GM12878 (cell line): Measurements from ENCODE around the gene ARHGAP22. TPM values are rescaled to one million over a fixed set of nuclear protein-coding genes. Genes with fewer than 3 reads are reported as not detected.

ENCODE experiments used
- ATAC-seq: fragments of 200-7000 bp; cut with Tn5 transposase; 3 replicates; pipeline ENCODE4 v1.9.1; 2020; ENCODE audit warnings: mild to moderate bottlenecking, moderate library complexity
- BruUV-seq: library from RNA; stranded (reverse); fragments of 400-500 nt; replicated peaks from 2 replicates; lab custom pipeline; 2021; lab: Mats Ljungman, UMichigan
- CTCF ChIA-PET: fragments of 300-600 bp; sonication (Branson Sonifier 250); formaldehyde crosslinking; extraction: SDS; loops from one replicate; lab custom pipeline; 2021; ENCODE audit warnings: inconsistent platforms; lab: Yijun Ruan, JAX
- POLR2A ChIA-PET: fragments of 350-600 bp; formaldehyde crosslinking; extraction: SDS; loops from one replicate; lab custom pipeline; 2021; ENCODE audit warnings: inconsistent platforms; lab: Charles Lee
- RAD21 ChIA-PET: fragments of 300-600 bp; sonication (Branson Sonifier 250); formaldehyde crosslinking; loops from one replicate; lab custom pipeline; 2023; ENCODE audit warnings: antibody characterized with exemption; ENCODE audit not compliant: unreplicated experiment; lab: Charles Lee
- SMC1A ChIA-PET: fragments of 300-600 bp; sonication (Branson Sonifier 250); formaldehyde crosslinking; loops from one replicate; lab custom pipeline; 2023; ENCODE audit not compliant: unreplicated experiment, uncharacterized antibody; lab: Charles Lee
- DNase-seq: peaks from one replicate; pipeline ENCODE4 v3.0.0-alpha.2; 2011; ENCODE audit warnings: low read depth, low spot score
- FAIRE-seq: peaks from 3 replicates; lab custom pipeline; 2011; peaks lifted over from hg19 to GRCh38; lab: Jason Lieb, UNC
- H2AFZ ChIP-seq: 2 replicates; pipeline ENCODE4 v1.6.0; 2011; ENCODE audit warnings: low read depth, low read length, control low read depth; ENCODE audit not compliant: control insufficient read depth
- H3K27ac ChIP-seq: 2 replicates; pipeline ENCODE4 v1.5.1; 2011; ENCODE audit warnings: control low read depth; ENCODE audit not compliant: control insufficient read depth, insufficient read depth
- H3K27me3 ChIP-seq, 2 experiments: replicated peaks in 1 of 2; 2 replicates each; pipeline versions ENCODE4 v1.6.0 to v1.6.1; 2011; ENCODE audit warnings: low read length in 1 of 2; ENCODE audit not compliant: control insufficient read depth in 2 of 2, insufficient read depth in 2 of 2
- H3K36me3 ChIP-seq, 2 experiments: 2 replicates each; pipeline ENCODE4 v1.5.1; 2011; ENCODE audit warnings: low read length in 1 of 2; ENCODE audit not compliant: control insufficient read depth in 2 of 2, insufficient read depth in 2 of 2
- H3K4me1 ChIP-seq: 2 replicates; pipeline ENCODE4 v1.6.1; 2011; ENCODE audit warnings: mild to moderate bottlenecking, low read length, moderate library complexity, mixed read lengths; ENCODE audit not compliant: control insufficient read depth, insufficient read depth
- H3K4me2 ChIP-seq: 2 replicates; pipeline ENCODE4 v1.6.0; 2011; ENCODE audit warnings: control low read depth; ENCODE audit not compliant: control insufficient read depth, insufficient read depth
- H3K4me3 ChIP-seq: fragments of 200-600 bp; sonication (generic); 2 replicates; pipeline ENCODE4 v1.5.1; 2016
- H3K79me2 ChIP-seq: 2 replicates; pipeline ENCODE4 v1.6.0; 2011; ENCODE audit warnings: low read length; ENCODE audit not compliant: control insufficient read depth, insufficient read depth
- H3K9ac ChIP-seq: 2 replicates; pipeline ENCODE4 v1.8.0; 2011; ENCODE audit warnings: low read length, control low read depth, mixed read lengths; ENCODE audit not compliant: control insufficient read depth, insufficient read depth
- H3K9me3 ChIP-seq: replicated peaks from 3 replicates; pipeline ENCODE4 v1.5.1; 2011; ENCODE audit warnings: mild to moderate bottlenecking, low read length; ENCODE audit not compliant: control insufficient read depth, insufficient read depth
- H4K20me1 ChIP-seq: 2 replicates; pipeline ENCODE4 v1.6.0; 2011; ENCODE audit not compliant: control insufficient read depth, insufficient read depth
- POLR2AphosphoS2 ChIP-seq: IDR thresholded peaks from 2 replicates; pipeline ENCODE4 v1.6.1; 2011; ENCODE audit warnings: low read depth, mild to moderate bottlenecking, low read length, improper control_type of control experiment, moderate library complexity
- SREBF2 ChIP-seq: IDR thresholded peaks from 2 replicates; pipeline ENCODE4 v1.6.1; 2012; ENCODE audit warnings: mild to moderate bottlenecking, low read length
- SUPT20H ChIP-seq: IDR thresholded peaks from 2 replicates; pipeline ENCODE4 v1.6.1; 2011; ENCODE audit warnings: low read depth, mild to moderate bottlenecking, low read length, moderate library complexity, borderline replicate concordance; ENCODE audit not compliant: control insufficient read depth
- TCF12 ChIP-seq: IDR thresholded peaks from 2 replicates; pipeline ENCODE4 v1.6.1; 2011; ENCODE audit warnings: low read depth, mild to moderate bottlenecking, low read length
- TCF7 ChIP-seq: IDR thresholded peaks from 2 replicates; pipeline ENCODE4 v1.6.1; 2014; ENCODE audit warnings: antibody characterized with exemption, borderline replicate concordance
- WRNIP1 ChIP-seq: IDR thresholded peaks from 2 replicates; pipeline ENCODE4 v1.6.1; 2011; ENCODE audit warnings: low read depth, low read length, improper control_type of control experiment, borderline replicate concordance
- YBX1 ChIP-seq: fragments of 450-650 bp; IDR thresholded peaks from 2 replicates; pipeline ENCODE4 v1.6.1; 2016; ENCODE audit warnings: antibody characterized with exemption
- WGBS: methylation state at CpG from one replicate; pipeline ENCODE4 v1.1.6; 2016; ENCODE audit warnings: low lambda C conversion rate; ENCODE audit not compliant: insufficient replicate concordance, insufficient coverage; ENCODE audit errors: missing lambda C conversion rate; 5-methylcytosine and 5-hydroxymethylcytosine counted together
- in situ Hi-C: fragments of 300-500 bp; cut with MboI; formaldehyde crosslinking; loops from 9 replicates; pipeline ENCODE4 v1.14.3; 2018; ENCODE audit warnings: mixed read lengths
- intact Hi-C: fragments of 100-400 bp; cut with micrococcal nuclease; formaldehyde crosslinking; loops from one replicate; pipeline ENCODE4 v1.14.2; 2022; ENCODE audit not compliant: unreplicated experiment
- polyA plus RNA-seq, 11 experiments: library from polyadenylated mRNA; depleted of rRNA in 4 of 11; unstranded in 6 of 11; stranded (reverse) in 5 of 11; fragments of >200 nt; fragmentation: Nextera tagmentation in 4 of 11; fragmentation: Illumina TruSeq in 1 of 11; extraction: Ambion mirVana in 4 of 11; extraction: Trizol in 1 of 11; gene quantifications; 1 replicate in 1 of 11; 2 replicates in 10 of 11; pipeline versions ENCODE4 v1.2.1 to v1.2.3, GENCODE V29; 2011 to 2016; ENCODE audit warnings: inconsistent platforms in 2 of 11, missing spikeins in 2 of 11, low read depth in 1 of 11
- total RNA-seq, 4 experiments: library from RNA; depleted of rRNA in 3 of 4; stranded (reverse); fragments of >200 nt in 3 of 4; fragmentation: Illumina TruSeq in 1 of 4; extraction: Trizol in 1 of 4; gene quantifications; 2 replicates each; pipeline versions ENCODE4 v1.2.1 to v1.2.3, GENCODE V29; 2013 to 2021

The ARHGAP22 gene
- total and polyA plus RNA-seq, 10 of the 15 experiments (the other 5 are each of a cell fraction or from before 2014, with no cell fraction given): 0.07 to 0.61 (median 0.18) TPM; not detected in 5

GRCh38 chr10:48406204-48406603 lies 198.7 kb downstream of the ARHGAP22 start:
- Histone ChIP-seq H2AFZ (no peak overlapping the region), H3K4me2 (no peak overlapping the region), H3K36me3 (no peaks in the 10 kb centered on the region; a peak in 2 of 4 replicates), H3K4me1 (no peaks in the 10 kb centered on the region), H3K27ac (no peak overlapping the region), H3K27me3 (no peaks in the 10 kb centered on the region), H3K9ac (no peak overlapping the region), H4K20me1 (no peaks in the 10 kb centered on the region), H3K79me2 (no peaks in the 10 kb centered on the region), H3K9me3 (no peaks in the 10 kb centered on the region), H3K4me3 (no peak overlapping the region)
- SMC1A ChIA-PET: interaction anchor here (1.5 kb wide), 1 partner anchor 9 kb away, joined by 4 read pairs; no protein-coding TSS in a partner anchor
- ATAC-seq (peak; percentile 55), FAIRE-seq (no peak), DNase-seq (no peak)
- 86% methylated on average over 3 of the region's 3 CpGs for WGBS
- POLR2A ChIA-PET: interaction anchor here (1.3 kb wide), 1 partner anchor 12 kb away, joined by 4 read pairs; no protein-coding TSS in a partner anchor
- in situ Hi-C loops (no loop called here), intact Hi-C loops (no loop called here)
- CTCF ChIA-PET: interaction anchor here (0.6 to 1.2 kb wide), 2 partner anchors 49 to 235 kb away, joined by 3 read pairs; no protein-coding TSS in a partner anchor
- no peak for TF ChIP-seq TCF12
- no peak for TF ChIP-seq TCF7
- TF ChIP-seq SREBF2: no peak
- no peak for TF ChIP-seq SUPT20H
- TF ChIP-seq POLR2AphosphoS2: no peak
- TF ChIP-seq YBX1: no peak
- no TSS peak for BruUV-seq
- RAD21 ChIA-PET: no interaction called here

- ChIA-PET POLR2A (no interaction called here), SMC1A (interaction anchor here (0.9 to 1.2 kb wide), 3 partner anchors 9 to 21 kb away, joined by 3 read pairs; no protein-coding TSS in a partner anchor), CTCF (interaction anchor here (1.0 kb wide), 1 partner anchor 13 kb away, joined by 3 read pairs; no protein-coding TSS in a partner anchor), RAD21 (no interaction called here)
- Histone ChIP-seq H2AFZ (no peak overlapping the region), H4K20me1 (no peaks in the 10 kb centered on the region), H3K36me3 (no peaks in the 10 kb centered on the region; a peak in 1 of 4 replicates), H3K27ac (no peak overlapping the region), H3K4me3 (no peak overlapping the region), H3K9ac (no peak overlapping the region), H3K4me1 (peaks cover 8% of the 10 kb centered on the region; the same call in 1 of the 2 replicates), H3K27me3 (no peaks in the 10 kb centered on the region), H3K4me2 (no peak overlapping the region), H3K9me3 (no peaks in the 10 kb centered on the region), H3K79me2 (no peaks in the 10 kb centered on the region)
- DNase-seq: no peak
- WGBS: 99% methylated on average over 4 of the region's 4 CpGs
- BruUV-seq: no TSS peak
- in situ Hi-C loops: no loop called here
- TF ChIP-seq WRNIP1: no peak
- intact Hi-C loops: no loop called here
- FAIRE-seq: no peak
- no peak for ATAC-seq
Measured at GRCh38 chr10:48404646-48405045, 200.2 kb downstream of the ARHGAP22 start.
